ENCODE data around the gene MAPK8IP2.

MAPK8IP2 gene

GRCh38 chr22:50660306-50660705 is 59.7 kb downstream of the MAPK8IP2 start (continued):
- TF ChIP-seq ZFP30 (CRISPR knock-in tag; IDR thresholded peaks at IDR 0.05), result no peak
- no peak for TF ChIP-seq CSRNP3 (CRISPR knock-in tag; IDR thresholded peaks at IDR 0.05)
- TF ChIP-seq CSDC2 (CRISPR knock-in tag; IDR thresholded peaks at IDR 0.05), result no peak
- TF ChIP-seq ISL1 (CRISPR knock-in tag; IDR thresholded peaks at IDR 0.05), result no peak

All from SK-N-SH treated with all-trans-retinoic acid at 6 μM for 48 hours (cell line).